OCI-LY3 (cell line): ENCODE results near the gene ITGB8.

Source experiments
- CTCF ChIP-seq: fragments of 200-600, 300-600 bp; sonication (generic); IDR thresholded peaks from 2 replicates; pipeline ENCODE4 v1.5.1; 2014; ENCODE audit warnings: antibody characterized with exemption, low read length, low read depth
- EZH2phosphoT487 ChIP-seq: fragments of 200-600 bp; shearing (Covaris generic); IDR thresholded peaks from 2 replicates; pipeline ENCODE4 v1.6.1; 2018; ENCODE audit warnings: antibody characterized with exemption, mixed run types, low read depth

GRCh38 chr7:20299145-20299544, 31.6 kb upstream of the ITGB8 start:
- TF ChIP-seq CTCF: no peak
- TF ChIP-seq EZH2phosphoT487: no peak
